ENCODE results near the gene CD46.

CD46 gene

DNA sequence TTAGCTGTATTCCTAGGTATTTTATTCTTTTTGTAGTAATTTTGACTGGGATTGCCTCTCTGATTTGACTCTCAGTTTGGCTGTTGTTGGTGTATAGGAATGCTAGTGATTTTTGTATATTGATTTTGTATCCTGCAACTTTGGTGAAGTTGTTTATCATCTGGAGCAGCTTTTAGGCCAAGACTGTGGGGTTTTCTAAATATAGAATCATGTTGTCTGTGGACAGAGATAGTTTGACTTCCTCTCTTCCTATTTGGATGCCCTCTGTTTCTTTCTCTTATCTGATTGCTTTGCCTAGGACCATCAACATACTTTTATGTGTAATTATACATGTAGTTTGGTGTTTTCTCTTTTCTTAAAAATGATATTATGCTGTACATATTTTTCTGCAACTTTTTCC is 27.2 kb downstream of the CD46 start:
- H3K4me3 ChIP-seq (replicated peaks; ENCODE audit: low read depth, low read length) = no peak overlapping the region
- TF ChIP-seq, protein P1, sequence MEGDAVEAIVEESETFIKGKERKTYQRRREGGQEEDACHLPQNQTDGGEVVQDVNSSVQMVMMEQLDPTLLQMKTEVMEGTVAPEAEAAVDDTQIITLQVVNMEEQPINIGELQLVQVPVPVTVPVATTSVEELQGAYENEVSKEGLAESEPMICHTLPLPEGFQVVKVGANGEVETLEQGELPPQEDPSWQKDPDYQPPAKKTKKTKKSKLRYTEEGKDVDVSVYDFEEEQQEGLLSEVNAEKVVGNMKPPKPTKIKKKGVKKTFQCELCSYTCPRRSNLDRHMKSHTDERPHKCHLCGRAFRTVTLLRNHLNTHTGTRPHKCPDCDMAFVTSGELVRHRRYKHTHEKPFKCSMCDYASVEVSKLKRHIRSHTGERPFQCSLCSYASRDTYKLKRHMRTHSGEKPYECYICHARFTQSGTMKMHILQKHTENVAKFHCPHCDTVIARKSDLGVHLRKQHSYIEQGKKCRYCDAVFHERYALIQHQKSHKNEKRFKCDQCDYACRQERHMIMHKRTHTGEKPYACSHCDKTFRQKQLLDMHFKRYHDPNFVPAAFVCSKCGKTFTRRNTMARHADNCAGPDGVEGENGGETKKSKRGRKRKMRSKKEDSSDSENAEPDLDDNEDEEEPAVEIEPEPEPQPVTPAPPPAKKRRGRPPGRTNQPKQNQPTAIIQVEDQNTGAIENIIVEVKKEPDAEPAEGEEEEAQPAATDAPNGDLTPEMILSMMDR (IDR thresholded peaks at IDR 0.05; ENCODE audit: low read length, missing control alignments) = no peak
- no peak for DNase-seq (ENCODE audit: low read depth)

DNA sequence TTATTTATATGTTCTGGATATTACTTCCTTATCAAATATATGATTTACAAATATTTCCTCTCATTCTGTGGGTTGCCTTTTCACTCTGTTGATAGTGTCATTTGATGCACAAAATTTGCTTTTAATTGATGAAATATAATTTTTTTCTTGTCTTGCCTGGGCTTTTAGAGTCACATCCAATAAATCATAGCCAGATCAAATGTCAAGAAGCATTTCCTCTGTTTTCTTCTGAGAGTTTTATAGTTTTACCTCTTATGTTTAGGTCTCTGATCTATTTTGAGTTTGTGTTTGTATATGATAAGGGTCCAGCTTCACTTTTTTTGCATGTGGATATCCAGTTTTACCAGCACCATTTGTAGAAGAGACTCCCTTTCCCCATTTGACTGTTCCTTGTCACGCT is 29.5 kb downstream of the CD46 start:
- DNase-seq (ENCODE audit: low read depth) = no peak
- TF ChIP-seq, protein P1 (IDR thresholded peaks at IDR 0.05; ENCODE audit: low read length, missing control alignments) = no peak
- H3K4me3 ChIP-seq (replicated peaks; ENCODE audit: low read depth, low read length) = no peak overlapping the region

DNA sequence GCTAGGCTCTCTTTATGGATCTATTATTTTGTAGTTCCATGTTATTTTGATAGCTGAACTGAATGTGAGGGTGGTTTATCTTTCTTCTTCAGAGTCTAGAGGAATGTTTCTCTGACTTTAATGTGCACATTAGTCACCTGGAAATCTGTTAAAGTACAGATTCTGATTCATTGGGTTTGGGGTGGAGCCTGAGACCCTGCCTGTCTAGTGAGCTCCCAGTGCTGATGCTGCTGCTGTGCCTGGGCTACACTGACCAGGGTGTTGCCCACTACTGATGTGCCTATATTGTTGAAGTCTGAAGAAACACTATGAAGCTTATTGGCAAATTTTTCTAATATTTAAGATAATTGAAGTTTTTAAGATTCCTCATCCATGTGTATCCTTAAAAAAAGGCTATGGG is 35.9 kb downstream of the CD46 start:
- TF ChIP-seq, protein P1 (IDR thresholded peaks at IDR 0.05; ENCODE audit: low read length, missing control alignments) = no peak

DNA sequence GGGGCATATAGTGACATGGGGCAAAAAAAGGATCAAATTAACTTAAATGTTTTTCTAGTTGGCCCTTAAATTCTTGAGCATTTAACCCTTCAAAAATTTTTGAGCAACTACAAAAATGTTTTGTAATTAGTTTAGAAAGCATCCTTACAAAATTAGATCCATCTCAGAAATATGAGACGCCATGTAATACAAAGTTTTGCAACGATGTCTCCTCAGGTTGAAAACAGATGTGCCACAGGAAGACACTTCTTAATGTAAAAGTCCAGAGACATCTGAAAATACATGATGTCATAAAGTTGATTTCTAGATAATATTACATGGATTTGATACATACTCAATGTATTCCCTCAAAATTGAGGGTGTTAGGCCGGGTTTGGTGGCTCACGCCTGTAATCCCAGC is 37.5 kb downstream of the CD46 start:
- TF ChIP-seq, protein P1 (IDR thresholded peaks at IDR 0.05; ENCODE audit: low read length, missing control alignments) = no peak
- H3K4me3 ChIP-seq (replicated peaks; ENCODE audit: low read depth, low read length) = no peak overlapping the region
- DNase-seq (ENCODE audit: low read depth) = no peak

More for the DNA sequence above, 35.9 kb downstream of the CD46 start:
- DNase-seq (ENCODE audit: low read depth) = no peak
- no peak overlapping the region for H3K4me3 ChIP-seq (replicated peaks; ENCODE audit: low read depth, low read length)

DNA sequence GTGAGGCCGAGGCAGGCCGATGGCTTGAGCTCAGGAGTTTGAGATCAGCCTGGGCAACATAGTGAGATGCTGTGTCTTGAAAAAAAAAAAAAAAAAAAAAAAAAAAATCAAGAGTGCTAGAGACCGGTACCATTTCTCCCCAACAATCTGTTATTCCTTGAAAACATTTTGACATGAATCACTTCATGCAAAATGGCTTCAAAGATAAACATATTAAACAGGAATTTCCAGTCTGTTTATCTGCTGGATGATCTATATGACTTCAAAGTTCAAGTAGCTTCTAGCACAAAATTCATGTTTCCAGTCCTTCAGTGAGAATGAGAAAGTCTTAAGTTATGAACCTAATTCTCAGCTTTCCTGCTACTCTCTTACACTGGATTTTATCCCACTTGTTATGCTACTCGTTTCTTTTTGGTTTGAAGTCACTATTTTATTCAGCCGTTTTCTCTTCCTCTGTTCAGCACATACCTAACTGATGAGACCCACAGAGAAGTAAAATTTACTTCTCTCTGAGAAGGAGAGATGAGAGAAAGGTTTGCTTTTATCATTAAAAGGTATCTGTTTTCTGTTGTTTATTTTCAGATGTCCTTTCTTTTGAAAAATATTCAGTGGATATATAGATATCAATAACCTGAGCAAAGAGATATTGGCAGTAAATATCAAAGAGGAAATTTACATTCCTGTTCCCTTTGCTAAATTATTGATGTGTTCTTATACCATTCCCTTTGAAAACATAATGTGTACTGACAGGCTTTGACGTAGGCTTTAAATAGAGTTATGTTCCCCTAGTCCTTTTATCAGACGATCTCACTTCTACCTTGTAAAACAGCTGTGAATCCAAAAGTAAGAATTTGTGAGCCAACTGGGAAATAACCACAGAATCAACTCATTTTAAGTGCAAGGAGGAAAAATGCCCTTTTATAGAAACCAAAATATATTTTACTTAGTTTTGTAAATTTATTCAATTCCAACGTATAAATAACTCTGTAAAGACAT is 38.2 kb downstream of the CD46 start:
- DNase-seq (ENCODE audit: low read depth) = no peak

DNA sequence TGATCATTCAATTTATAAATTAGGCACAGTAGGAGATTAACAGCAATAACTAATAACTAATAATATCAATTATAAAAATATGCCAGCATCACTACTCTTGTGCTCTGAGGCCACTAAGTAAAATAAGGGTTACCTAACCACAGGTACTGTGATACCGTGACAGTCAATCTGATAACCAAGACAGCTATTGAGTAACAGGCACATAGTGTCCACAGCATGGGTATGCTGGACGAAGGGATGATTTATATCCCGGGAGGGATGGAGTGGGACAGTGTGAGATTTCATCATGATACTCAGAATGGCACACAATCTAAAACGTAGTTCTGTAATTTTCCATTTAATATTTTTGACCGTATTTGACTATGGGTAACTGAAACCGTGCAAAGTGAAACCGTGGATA is 39.4 kb downstream of the CD46 start:
- no peak overlapping the region for H3K4me3 ChIP-seq (replicated peaks; ENCODE audit: low read depth, low read length)
- TF ChIP-seq, protein P1 (IDR thresholded peaks at IDR 0.05; ENCODE audit: low read length, missing control alignments) = no peak
- DNase-seq (ENCODE audit: low read depth) = no peak

More for the DNA sequence above, 38.2 kb downstream of the CD46 start:
- no peak overlapping the region for H3K4me3 ChIP-seq (replicated peaks; ENCODE audit: low read depth, low read length)
- TF ChIP-seq, protein P1 (IDR thresholded peaks at IDR 0.05; ENCODE audit: low read length, missing control alignments) = no peak

Data from fibroblast of pulmonary artery (primary cell).